NT2/D1 (cell line): Measurements from ENCODE around the gene SPPL3.

Experiments used
- SUZ12 ChIP-seq: IDR thresholded peaks from 2 replicates; pipeline ENCODE4 v1.6.1; 2011; ENCODE audit not compliant: insufficient read length, insufficient read depth; ENCODE audit errors: extremely low read depth
- ZNF274 ChIP-seq: IDR thresholded peaks from 2 replicates; pipeline ENCODE4 v1.6.1; 2011; ENCODE audit warnings: mild to moderate bottlenecking, low read depth, low read length

DNA sequence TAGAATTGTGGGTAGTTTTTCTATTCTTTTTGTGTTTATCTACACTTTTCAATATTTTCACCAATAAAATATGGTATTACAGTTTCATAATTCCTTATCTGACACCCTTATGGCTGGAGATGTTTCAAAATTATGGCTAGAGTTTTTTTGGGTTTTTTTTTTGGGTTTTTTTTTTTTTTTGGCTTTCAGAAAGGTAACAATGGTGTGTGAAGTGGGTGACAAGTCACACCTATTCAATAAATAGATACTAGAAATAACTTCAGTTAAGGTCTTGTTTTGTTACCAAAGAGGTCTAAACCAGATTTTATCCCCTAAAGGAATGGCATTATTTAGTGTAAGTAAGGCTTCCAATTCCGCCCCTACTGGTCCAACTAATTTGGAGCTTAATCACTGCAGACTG, 19.5 kb downstream of the SPPL3 start:
- TF ChIP-seq SUZ12 (no peak), ZNF274 (no peak)
